ENCODE measurements around the gene A3GALT2.

Gene A3GALT2

GRCh38 chr1:33269621-33270020 lies 51.3 kb downstream of the A3GALT2 start:
- no peak for DNase-seq

GRCh38 chr1:33268927-33269610 lies 51.8 kb downstream of the A3GALT2 start:
- DNase-seq, result no peak

GRCh38 chr1:33268457-33268856 lies 52.4 kb downstream of the A3GALT2 start:
- DNase-seq, result no peak

DNA sequence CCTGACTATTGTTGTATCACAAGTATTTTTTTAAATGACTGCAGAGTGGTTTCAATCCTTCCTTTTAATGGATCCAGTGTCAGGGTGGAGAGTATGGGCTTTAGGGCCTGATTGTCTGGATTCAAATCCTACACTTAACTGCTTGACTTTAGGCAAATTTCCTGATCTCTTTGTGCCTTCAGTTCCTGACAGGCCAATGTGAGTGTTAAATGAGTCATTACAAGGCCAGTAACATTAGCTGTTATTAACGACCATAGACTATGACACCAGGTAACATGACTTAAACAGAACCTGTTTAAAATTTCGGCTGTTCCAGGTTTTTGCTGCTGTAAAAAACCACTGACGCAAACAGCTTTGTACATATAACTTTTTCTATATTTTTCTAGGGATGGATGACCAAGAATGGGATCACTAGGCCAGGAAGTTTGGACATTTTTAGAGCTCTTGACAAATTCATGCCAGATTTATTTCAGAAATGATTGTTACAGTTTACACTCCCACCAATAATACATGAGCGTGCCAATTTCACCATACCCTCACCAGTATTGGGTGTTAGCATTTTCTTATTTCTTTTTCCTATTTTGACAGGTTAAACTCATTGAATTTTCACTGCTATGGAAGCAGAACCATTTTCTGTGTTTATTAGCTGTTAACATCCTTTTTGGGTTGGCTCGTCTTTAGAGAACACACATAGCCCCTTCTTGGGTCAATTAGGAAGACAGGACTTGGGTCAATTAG lies 53.3 kb downstream of the A3GALT2 start:
- no peak for DNase-seq

DNA sequence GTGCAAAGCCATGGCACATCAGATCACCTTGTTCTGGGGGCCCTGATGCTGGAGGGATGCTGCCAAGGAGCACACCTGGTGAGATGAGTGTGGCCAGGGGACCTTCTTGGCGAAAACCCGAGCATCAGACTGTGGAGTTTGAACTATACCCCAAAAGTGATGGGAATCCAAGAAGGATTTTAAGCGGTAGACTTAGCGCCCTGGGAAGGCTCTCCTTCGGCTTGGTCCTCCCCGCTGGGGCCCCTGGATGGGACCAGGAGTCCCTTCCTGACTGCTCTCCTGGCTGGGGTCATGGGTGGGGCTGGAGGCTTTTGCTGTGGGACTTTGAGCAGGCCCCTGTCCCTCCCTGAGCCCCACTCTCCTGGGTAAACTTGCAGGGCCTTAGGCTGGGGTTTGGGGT lies 54.1 kb downstream of the A3GALT2 start:
- no peak for DNase-seq

- no peak for DNase-seq
Observed at GRCh38 chr1:33265780-33266605, 54.9 kb downstream of the A3GALT2 start.

- DNase-seq, result no peak
Observed at GRCh38 chr1:33263890-33264504, 56.9 kb downstream of the A3GALT2 start.

DNA sequence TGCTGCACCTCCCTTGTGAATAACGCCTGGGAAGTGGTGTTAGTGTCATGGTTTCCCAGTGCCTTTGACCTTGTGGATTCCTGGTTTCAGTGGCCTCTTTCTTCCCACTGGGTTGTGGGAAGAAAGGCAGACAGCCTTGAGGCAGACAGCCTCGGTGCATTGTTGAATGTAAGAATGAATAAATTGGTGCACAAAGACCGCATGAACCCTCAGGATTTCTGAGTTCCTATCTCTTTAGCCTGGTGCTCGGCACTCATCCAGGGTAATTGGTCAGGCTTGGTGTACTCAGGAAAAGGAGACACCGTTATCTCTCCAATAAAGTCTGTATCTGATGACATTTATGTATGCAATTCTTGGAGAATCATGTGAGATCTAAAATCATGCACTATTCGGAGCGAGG lies 59.6 kb downstream of the A3GALT2 start:
- no peak for DNase-seq

- no peak for DNase-seq
Observed at GRCh38 chr1:33260439-33260838, 60.5 kb downstream of the A3GALT2 start.

DNA sequence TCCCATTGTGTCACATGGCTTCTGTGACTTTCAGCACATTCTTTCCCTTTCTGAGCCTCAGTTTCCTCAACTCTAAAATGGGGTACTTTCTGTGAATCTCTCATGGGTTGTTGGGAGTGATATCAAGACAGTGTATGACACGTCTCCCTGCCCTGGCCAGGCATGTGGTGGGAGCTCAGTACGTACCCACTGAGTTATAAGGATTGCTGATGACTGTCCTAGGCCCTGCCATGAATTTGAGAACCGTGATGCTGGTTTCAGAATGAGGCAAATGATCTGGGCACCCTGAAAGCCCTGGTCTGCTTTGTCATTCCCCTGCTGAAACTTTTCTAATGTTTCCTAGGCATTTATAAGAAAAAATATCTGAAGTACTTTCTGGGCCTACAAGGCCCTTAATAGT lies 61.0 kb downstream of the A3GALT2 start:
- no peak for DNase-seq

DNA sequence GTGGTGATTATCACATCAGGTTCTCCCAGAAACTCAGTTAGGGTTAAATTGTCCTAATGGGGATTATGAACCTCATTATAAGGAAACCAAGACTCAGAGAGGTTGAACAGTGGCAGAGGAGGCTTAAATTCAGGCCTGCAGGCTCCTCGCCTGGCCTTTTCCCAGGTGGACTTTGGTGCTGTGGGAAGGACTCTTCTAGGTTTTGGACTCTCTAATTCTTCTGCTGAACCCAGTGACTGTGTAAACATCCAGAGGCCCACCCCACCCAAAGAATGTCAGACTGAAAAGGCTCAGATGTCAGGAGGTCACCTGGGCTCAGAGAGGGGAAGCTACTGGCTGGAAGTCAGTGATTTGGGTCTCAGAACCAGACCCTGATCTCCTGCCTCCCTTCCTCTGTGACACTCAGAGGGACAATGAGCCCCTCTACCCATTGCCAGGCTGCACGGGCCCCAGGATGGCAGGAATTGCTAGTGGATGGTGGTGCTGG lies 62.1 kb downstream of the A3GALT2 start:
- no peak for DNase-seq

- DNase-seq, result no peak
Observed at GRCh38 chr1:33257772-33258712, 62.9 kb downstream of the A3GALT2 start.

DNA sequence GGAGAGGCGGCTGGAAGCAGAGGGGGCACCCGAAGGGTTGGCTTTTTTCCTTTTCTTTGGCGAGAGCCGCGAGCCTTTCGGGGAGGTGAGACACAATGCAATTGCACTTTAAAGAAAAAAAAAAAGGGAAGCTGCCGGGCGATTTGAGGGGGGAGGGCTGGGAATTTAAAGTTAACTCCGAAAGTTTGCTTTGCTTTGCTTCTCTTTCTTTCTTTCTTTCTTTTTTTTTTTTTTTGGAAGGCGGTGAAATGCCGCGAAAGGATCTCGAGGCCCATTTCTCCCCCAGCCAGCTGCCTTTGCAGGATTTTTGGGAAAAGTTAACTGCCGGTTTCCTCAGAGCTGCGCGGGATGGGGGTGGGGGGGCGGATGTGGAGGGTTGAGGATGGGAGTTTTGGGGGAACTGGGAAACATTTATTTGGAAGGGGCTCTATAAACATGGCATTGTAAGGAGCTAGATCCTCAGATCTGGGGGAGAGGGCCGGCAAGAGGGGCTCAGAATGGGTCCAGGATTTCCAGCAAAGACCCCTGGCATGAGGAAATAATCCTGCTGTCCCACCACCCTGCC lies 63.6 kb downstream of the A3GALT2 start:
- no peak for DNase-seq
